AG04450 (cell line): ENCODE data around the gene PAQR5. TPM values are rescaled to one million over a fixed set of nuclear protein-coding genes. Genes with fewer than 3 reads are reported as not detected.

Source experiments
- CTCF ChIA-PET: fragments of 300-600, 350-600 bp; formaldehyde crosslinking; extraction: SDS; loops from one replicate; lab custom pipeline; 2022; ENCODE audit warnings: antibody characterized with exemption, inconsistent platforms; lab: Charles Lee
- POLR2A ChIA-PET: fragments of 350-600 bp; formaldehyde crosslinking; extraction: SDS; loops from one replicate; lab custom pipeline; 2021; ENCODE audit warnings: antibody characterized with exemption, inconsistent platforms; lab: Yijun Ruan, JAX
- DNase-seq: peaks from one replicate; pipeline ENCODE4 v3.0.0-alpha.2; 2011; ENCODE audit warnings: low read depth, low spot score
- H3K27ac ChIP-seq: one replicate; pipeline ENCODE4 v1.5.1; 2012; ENCODE audit warnings: low read depth, low read length, control low read depth
- H3K27me3 ChIP-seq: one replicate; pipeline ENCODE4 v1.6.0; 2012; ENCODE audit warnings: low read length; ENCODE audit not compliant: control insufficient read depth, insufficient read depth
- H3K4me3 ChIP-seq: 2 replicates; pipeline ENCODE4 v1.5.1; 2011; ENCODE audit warnings: mild to moderate bottlenecking, low read depth, low read length, control low read depth
- H3K9me3 ChIP-seq: 2 replicates; pipeline ENCODE4 v1.5.1; 2012; ENCODE audit warnings: low read length; ENCODE audit not compliant: control insufficient read depth, insufficient read depth
- polyA plus RNA-seq: library from polyadenylated mRNA; depleted of rRNA; stranded (reverse); fragments of >200 nt; gene quantifications from 2 replicates; pipeline ENCODE4 v1.2.3, GENCODE V29; 2011
- TF ChIP-seq, protein P1 (sequence below): IDR thresholded peaks from 2 replicates; pipeline ENCODE4 v1.5.1; 2011; ENCODE audit warnings: low read depth, low read length, control low read depth, inconsistent platforms

PAQR5 gene
- polyA plus RNA-seq, 1 experiment: 7.9 TPM

DNA sequence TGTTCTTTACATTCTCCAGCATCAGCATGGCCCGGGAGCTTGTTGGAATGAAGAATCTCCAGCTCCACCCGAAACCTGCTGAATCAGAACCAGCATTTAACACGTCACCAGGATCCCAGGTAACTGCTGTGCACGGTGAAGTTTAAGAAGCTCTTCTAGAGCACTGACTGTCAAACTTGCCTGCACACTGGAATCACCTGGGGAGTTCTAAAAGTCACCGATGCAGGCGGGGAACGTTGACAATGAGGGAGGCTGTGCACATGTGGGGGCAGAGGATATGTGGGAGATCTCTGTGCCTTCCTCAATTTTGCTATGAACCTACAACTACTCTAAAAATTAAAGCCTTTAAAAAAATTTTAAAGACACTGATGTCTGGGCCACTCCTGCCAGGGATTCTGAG is 19.1 kb upstream of the PAQR5 start:
- POLR2A ChIA-PET: no interaction called here
- DNase-seq: no peak
- no peak overlapping the region for H3K27ac ChIP-seq
- CTCF ChIA-PET: interaction anchor here (0.6 kb wide), 1 partner anchor 196 kb away, joined by 4 read pairs; no protein-coding TSS in a partner anchor
- TF ChIP-seq, protein P1, sequence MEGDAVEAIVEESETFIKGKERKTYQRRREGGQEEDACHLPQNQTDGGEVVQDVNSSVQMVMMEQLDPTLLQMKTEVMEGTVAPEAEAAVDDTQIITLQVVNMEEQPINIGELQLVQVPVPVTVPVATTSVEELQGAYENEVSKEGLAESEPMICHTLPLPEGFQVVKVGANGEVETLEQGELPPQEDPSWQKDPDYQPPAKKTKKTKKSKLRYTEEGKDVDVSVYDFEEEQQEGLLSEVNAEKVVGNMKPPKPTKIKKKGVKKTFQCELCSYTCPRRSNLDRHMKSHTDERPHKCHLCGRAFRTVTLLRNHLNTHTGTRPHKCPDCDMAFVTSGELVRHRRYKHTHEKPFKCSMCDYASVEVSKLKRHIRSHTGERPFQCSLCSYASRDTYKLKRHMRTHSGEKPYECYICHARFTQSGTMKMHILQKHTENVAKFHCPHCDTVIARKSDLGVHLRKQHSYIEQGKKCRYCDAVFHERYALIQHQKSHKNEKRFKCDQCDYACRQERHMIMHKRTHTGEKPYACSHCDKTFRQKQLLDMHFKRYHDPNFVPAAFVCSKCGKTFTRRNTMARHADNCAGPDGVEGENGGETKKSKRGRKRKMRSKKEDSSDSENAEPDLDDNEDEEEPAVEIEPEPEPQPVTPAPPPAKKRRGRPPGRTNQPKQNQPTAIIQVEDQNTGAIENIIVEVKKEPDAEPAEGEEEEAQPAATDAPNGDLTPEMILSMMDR: no peak
- no peaks in the 10 kb centered on the region for H3K27me3 ChIP-seq
- H3K4me3 ChIP-seq: no peak overlapping the region
- no peaks in the 10 kb centered on the region for H3K9me3 ChIP-seq

DNA sequence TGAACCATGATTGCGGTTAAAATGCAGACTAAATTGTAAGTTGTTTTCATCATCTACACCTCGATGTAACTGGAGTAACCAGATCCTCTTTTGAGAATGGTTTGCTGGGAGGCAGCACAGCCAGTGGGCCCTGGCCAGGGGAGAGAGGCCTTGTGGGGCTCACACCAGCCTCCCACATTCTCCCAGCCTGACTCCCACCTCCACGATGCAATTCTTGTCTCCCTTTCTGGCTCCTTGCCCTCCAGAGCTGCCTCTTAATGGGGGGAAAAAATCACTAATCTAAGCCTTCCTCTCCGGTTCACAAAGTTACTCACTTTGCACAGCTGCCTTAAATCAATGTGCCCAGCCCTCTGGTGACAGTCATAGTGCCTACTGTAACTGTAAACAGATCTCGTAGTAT is 17.9 kb upstream of the PAQR5 start:
- POLR2A ChIA-PET: no interaction called here
- TF ChIP-seq, protein P1: no peak
- no peaks in the 10 kb centered on the region for H3K27me3 ChIP-seq
- no peak overlapping the region for H3K27ac ChIP-seq
- no peaks in the 10 kb centered on the region for H3K9me3 ChIP-seq
- no peak for DNase-seq
- CTCF ChIA-PET: no interaction called here
- H3K4me3 ChIP-seq: no peak overlapping the region

DNA sequence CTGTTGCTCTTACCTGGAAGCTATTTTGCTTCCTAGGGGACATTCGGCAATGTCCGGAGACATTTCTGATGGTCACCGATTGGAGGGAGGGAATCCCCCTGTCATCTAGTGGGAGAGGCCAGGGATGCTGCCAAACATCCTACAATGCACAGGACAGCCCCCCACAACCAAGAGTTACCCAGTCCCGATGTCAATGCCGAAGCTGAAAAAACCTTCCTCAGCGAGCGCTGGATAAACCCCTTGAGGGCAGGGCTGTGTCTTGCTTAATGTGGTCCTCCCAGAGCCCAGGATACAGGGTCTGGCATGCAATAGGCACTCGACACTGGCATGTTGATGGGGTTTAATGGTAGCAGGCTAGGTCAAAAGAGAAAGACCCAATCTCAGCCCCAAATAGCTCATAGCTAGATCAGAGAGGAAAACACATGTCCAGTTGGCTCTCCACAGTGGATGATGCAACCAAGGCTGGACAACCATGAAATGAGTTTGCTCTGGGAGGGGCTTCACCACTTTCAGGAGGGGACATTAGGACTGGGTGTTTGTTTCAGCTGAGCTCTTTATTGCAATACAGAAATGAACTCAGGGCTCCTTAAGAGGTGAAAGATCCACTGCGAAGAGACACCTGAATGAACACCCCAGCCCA is 16.5 kb upstream of the PAQR5 start:
- Histone ChIP-seq H3K27me3 (no peaks in the 10 kb centered on the region), H3K9me3 (no peaks in the 10 kb centered on the region), H3K27ac (no peak overlapping the region), H3K4me3 (no peak overlapping the region)
- TF ChIP-seq, protein P1: no peak
- no peak for DNase-seq
- ChIA-PET CTCF (interaction anchor here (1.0 kb wide), 1 partner anchor 224 kb away, joined by 4 read pairs; no protein-coding TSS in a partner anchor), POLR2A (no interaction called here)

DNA sequence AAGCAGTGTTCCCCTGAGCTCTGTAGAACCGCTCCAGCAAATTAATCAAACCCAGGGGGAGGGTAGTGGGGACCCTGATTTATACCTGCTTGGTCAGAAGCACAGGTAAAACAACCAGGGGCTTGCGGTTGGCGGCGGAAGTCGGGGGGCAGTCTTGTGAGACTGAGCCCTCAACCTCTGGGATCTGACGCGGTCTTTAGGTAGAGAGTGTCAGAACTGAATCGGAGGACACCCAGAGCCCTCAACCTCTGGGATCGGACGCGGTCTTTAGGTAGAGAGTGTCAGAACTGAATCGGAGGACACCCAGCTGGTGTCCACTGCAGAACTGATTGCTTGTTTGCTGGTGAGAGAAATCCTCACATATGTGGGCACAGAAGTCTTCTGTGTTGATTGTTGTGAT is 12.9 kb upstream of the PAQR5 start:
- Histone ChIP-seq H3K27me3 (no peaks in the 10 kb centered on the region), H3K27ac (no peak overlapping the region), H3K9me3 (no peaks in the 10 kb centered on the region), H3K4me3 (no peak overlapping the region)
- TF ChIP-seq, protein P1: no peak
- ChIA-PET POLR2A (no interaction called here), CTCF (no interaction called here)
- no peak for DNase-seq

DNA sequence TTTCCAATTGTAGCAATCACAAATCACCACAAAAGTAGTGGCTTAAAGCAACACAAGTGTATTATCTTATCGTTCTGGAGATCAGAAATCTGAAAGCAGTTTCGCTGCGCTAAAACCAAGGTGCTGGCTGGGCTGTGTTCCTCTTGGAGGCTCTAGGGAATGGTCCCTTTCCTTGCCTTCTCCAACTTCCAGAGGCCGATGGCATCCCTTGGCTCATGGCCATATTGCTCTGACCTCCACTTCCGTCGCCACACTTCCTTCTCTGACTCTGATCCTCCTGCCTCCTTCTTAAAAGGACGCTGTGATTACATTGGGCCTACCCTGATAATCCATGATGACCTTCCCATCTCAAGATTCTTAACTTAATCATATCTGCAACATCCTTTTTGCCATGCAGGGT is 10.7 kb upstream of the PAQR5 start:
- Histone ChIP-seq H3K27me3 (no peaks in the 10 kb centered on the region), H3K27ac (no peak overlapping the region), H3K9me3 (no peaks in the 10 kb centered on the region), H3K4me3 (no peak overlapping the region)
- ChIA-PET POLR2A (no interaction called here), CTCF (no interaction called here)
- DNase-seq: no peak
- TF ChIP-seq, protein P1: no peak
